Mesodermal cell (in vitro differentiated cells): ENCODE results near the gene LAMB1.
"Not testable (repeated sequence)": the region's sequence is repeated elsewhere in the genome, so short reads cannot be mapped to it uniquely, and the experiment has no call there.

Experiments
- H3K27ac ChIP-seq: 2 replicates; pipeline ENCODE4 v1.7.0; 2013; ENCODE audit warnings: mild to moderate bottlenecking, low read depth, low read length, moderate library complexity; ENCODE audit not compliant: severe bottlenecking
- H3K36me3 ChIP-seq: 2 replicates; pipeline ENCODE4 v1.7.1; 2013; ENCODE audit warnings: mild to moderate bottlenecking, low read length, moderate library complexity; ENCODE audit not compliant: control insufficient read depth, insufficient read depth
- H3K4me1 ChIP-seq: one replicate; pipeline ENCODE4 v1.7.1; 2013; ENCODE audit warnings: mild to moderate bottlenecking, low read length; ENCODE audit not compliant: insufficient read depth, control insufficient read depth, poor library complexity, severe bottlenecking
- H3K4me3 ChIP-seq: 2 replicates; pipeline ENCODE4 v1.7.0; 2013; ENCODE audit warnings: low read length, control low read depth, mild to moderate bottlenecking; ENCODE audit not compliant: insufficient read depth, poor library complexity, severe bottlenecking; ENCODE audit errors: extremely low read depth
- H3K9me3 ChIP-seq: 2 replicates; pipeline ENCODE4 v1.7.1; 2013; ENCODE audit warnings: mild to moderate bottlenecking, low read length, moderate library complexity; ENCODE audit not compliant: control insufficient read depth
- WGBS, 2 experiments: methylation state at CpG; one replicate each; pipeline ENCODE4 v1.1.5; 2013; ENCODE audit warnings: missing lambda C conversion rate in 2 of 2; ENCODE audit not compliant: insufficient coverage in 2 of 2; 5-methylcytosine and 5-hydroxymethylcytosine counted together

The LAMB1 gene

GRCh38 chr7:108034586-108034985 is 31.6 kb upstream of the LAMB1 start:
- H3K36me3 ChIP-seq: no peaks in the 10 kb centered on the region
- H3K4me3 ChIP-seq: no peak overlapping the region
- WGBS, 2 experiments: 71% methylated on average over 1 of the region's 2 CpGs; no CpG with 5 or more reads in 1 of the 2 experiments
- H3K27ac ChIP-seq: peak overlapping the region; percentile 23
- no peaks in the 10 kb centered on the region for H3K9me3 ChIP-seq
- peaks cover 21% of the 10 kb centered on the region for H3K4me1 ChIP-seq

- WGBS, 2 experiments: 91 to 100% methylated on average over 4 of the region's 5 CpGs
- no peak overlapping the region for H3K27ac ChIP-seq
- H3K4me3 ChIP-seq: no peak overlapping the region
- no peaks in the 10 kb centered on the region for H3K36me3 ChIP-seq
- peaks cover 25% of the 10 kb centered on the region for H3K4me1 ChIP-seq
- no peaks in the 10 kb centered on the region for H3K9me3 ChIP-seq
Measured at GRCh38 chr7:108033776-108034497, 31.0 kb upstream of the LAMB1 start.

GRCh38 chr7:108033309-108033708 is 30.3 kb upstream of the LAMB1 start:
- H3K9me3 ChIP-seq, H3K4me3 ChIP-seq, H3K27ac ChIP-seq, H3K36me3 ChIP-seq: not testable (repeated sequence)
- WGBS, 2 experiments: 86% methylated on average over 7 to 8 of the region's 8 CpGs
- peaks cover 25% of the 10 kb centered on the region for H3K4me1 ChIP-seq

GRCh38 chr7:108030516-108030915 is 27.6 kb upstream of the LAMB1 start:
- H3K4me1 ChIP-seq: peaks cover 25% of the 10 kb centered on the region
- WGBS, 2 experiments: 85 to 90% methylated on average over 3 of the region's 3 CpGs
- peak overlapping the region; percentile 82 for H3K27ac ChIP-seq
- H3K36me3 ChIP-seq: no peaks in the 10 kb centered on the region
- no peaks in the 10 kb centered on the region for H3K9me3 ChIP-seq
- no peak overlapping the region for H3K4me3 ChIP-seq

GRCh38 chr7:108029034-108029433 is 26.1 kb upstream of the LAMB1 start:
- WGBS, 2 experiments: 100% methylated on average over 1 of the region's 3 CpGs; no CpG with 5 or more reads in 1 of the 2 experiments
- no peaks in the 10 kb centered on the region for H3K9me3 ChIP-seq
- no peaks in the 10 kb centered on the region for H3K36me3 ChIP-seq

GRCh38 chr7:108028111-108028510 is 25.1 kb upstream of the LAMB1 start:
- WGBS, 2 experiments: 100% methylated on average over 1 of the region's 2 CpGs; no CpG with 5 or more reads in 1 of the 2 experiments
- H3K9me3 ChIP-seq: no peaks in the 10 kb centered on the region
- H3K36me3 ChIP-seq: no peaks in the 10 kb centered on the region
- no peak overlapping the region for H3K27ac ChIP-seq
- no peak overlapping the region for H3K4me3 ChIP-seq
- peaks cover 12% of the 10 kb centered on the region for H3K4me1 ChIP-seq

More at GRCh38 chr7:108029034-108029433, 26.1 kb upstream of the LAMB1 start:
- Histone ChIP-seq H3K4me1 (peaks cover 14% of the 10 kb centered on the region), H3K4me3 (no peak overlapping the region), H3K27ac (no peak overlapping the region)

DNA sequence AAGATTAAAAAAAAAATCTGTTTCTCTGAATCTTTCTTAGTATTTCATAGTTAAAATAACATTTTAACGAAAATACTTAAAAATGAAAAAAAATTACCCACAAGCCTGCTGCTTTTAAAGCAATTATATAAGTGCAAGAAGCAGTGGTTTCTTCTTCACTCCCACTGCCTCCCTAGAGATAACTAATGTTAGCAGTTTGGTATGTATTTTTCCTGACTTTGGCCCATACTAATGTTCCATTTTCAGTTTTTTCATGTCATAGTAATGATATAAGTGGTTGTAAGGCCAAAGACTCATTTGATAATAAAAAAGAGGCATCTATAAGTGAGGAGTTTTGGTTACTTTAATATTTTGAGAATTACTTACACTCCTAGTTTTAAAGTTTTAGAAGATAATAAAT is 24.3 kb upstream of the LAMB1 start:
- Histone ChIP-seq H3K4me1 (peaks cover 18% of the 10 kb centered on the region), H3K27ac (no peak overlapping the region), H3K9me3 (no peaks in the 10 kb centered on the region), H3K36me3 (no peaks in the 10 kb centered on the region), H3K4me3 (no peak overlapping the region)
- no CpG with 5 or more reads among the region's 1 CpG for WGBS, 2 experiments

DNA sequence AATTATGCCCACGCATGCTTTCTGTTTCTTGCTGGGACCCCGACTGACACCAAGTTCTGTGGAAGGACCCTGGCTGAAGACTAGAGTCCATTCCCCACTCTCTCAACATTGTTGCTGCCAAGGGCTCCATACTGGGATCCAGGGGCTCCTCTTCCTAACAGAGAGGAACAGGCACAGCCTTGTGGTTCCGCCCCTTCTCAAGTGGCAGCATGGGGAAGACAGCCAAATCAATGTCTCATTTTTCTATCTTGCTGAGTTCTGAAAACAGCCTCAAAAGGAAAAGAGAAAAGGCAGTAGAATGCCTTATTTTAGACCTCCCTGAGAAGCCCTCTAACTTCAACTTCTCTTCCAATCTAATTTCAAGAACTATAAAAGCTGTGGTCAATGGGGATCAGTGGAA is 23.7 kb upstream of the LAMB1 start:
- no peak overlapping the region for H3K4me3 ChIP-seq
- H3K36me3 ChIP-seq: no peaks in the 10 kb centered on the region
- 98 to 100% methylated on average over 3 of the region's 3 CpGs for WGBS, 2 experiments
- peaks cover 18% of the 10 kb centered on the region for H3K4me1 ChIP-seq
- H3K27ac ChIP-seq: no peak overlapping the region
- no peaks in the 10 kb centered on the region for H3K9me3 ChIP-seq

DNA sequence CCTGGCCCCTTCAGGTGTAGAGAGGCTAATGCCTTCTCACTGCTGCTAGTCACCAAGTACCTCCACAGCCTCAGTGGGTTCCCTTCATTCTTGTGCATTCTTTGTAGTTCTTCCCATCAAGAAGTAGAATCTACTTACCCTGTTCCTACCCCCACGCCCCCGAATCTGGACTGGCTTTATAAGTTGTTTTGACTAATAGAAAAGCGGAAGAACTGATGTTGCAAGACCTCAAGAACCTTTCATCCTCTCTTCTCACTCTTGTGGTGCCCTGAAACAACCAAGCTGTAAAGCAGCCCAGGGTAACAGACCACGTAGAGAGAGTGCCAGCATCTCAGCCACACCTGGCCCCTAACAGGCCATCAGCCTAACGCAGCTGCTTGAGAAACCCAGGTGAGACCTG is 23.2 kb upstream of the LAMB1 start:
- H3K27ac ChIP-seq: no peak overlapping the region
- no peaks in the 10 kb centered on the region for H3K9me3 ChIP-seq
- H3K36me3 ChIP-seq: no peaks in the 10 kb centered on the region
- H3K4me1 ChIP-seq: peaks cover 17% of the 10 kb centered on the region
- WGBS, 2 experiments: 97 to 100% methylated on average over 2 to 4 of the region's 5 CpGs
- no peak overlapping the region for H3K4me3 ChIP-seq

- peaks cover 8% of the 10 kb centered on the region for H3K4me1 ChIP-seq
- H3K36me3 ChIP-seq: no peaks in the 10 kb centered on the region
- H3K4me3 ChIP-seq: no peak overlapping the region
- H3K9me3 ChIP-seq: no peaks in the 10 kb centered on the region
- no peak overlapping the region for H3K27ac ChIP-seq
- WGBS, 2 experiments: 95 to 98% methylated on average over 3 to 5 of the region's 6 CpGs
Measured at GRCh38 chr7:108024538-108024937, 21.6 kb upstream of the LAMB1 start.

DNA sequence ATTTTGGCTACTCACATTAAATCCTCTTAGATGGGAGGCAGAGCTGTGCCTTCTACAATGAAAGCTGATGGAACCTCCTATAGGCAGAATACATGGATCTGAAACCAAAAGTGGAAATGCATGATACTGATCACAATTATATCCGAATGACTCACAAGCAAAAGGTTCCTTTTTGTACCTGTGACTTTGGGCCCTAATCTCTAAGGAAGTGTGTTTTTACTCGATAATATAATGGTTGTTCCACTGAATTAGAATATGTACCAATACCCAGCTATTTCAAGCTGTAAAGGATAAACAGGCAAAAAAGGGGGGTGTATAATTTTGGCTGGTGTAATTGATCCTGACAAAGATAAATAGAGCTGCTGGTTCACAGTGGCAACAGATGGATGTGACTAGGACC is 17.6 kb upstream of the LAMB1 start:
- H3K9me3 ChIP-seq: no peaks in the 10 kb centered on the region
- H3K4me1 ChIP-seq: peaks cover 5% of the 10 kb centered on the region
- no peak overlapping the region for H3K4me3 ChIP-seq
- H3K27ac ChIP-seq: no peak overlapping the region
- H3K36me3 ChIP-seq: no peaks in the 10 kb centered on the region
- 100% methylated on average over 1 of the region's 2 CpGs; no CpG with 5 or more reads in 1 of the 2 experiments for WGBS, 2 experiments
